Left cardiac atrium (tissue), 4 donors: ENCODE results near the gene PDE3A. TPM values are rescaled to one million over a fixed set of nuclear protein-coding genes. Genes with fewer than 3 reads are reported as not detected.
"Not testable (repeated sequence)": the region's sequence is repeated elsewhere in the genome, so short reads cannot be mapped to it uniquely, and the experiment has no call there.

ENCODE experiments used
- ATAC-seq, 2 donors: fragments of 200-7000 bp; cut with Tn5 transposase; one replicate each; pipeline ENCODE4 v1.9.1; 2020; ENCODE audit warnings: mild to moderate bottlenecking in 2 of 2, moderate library complexity in 2 of 2
- DNase-seq: peaks from one replicate; pipeline ENCODE4 v3.0.0-alpha.2; 2020
- intact Hi-C, 2 donors: fragments of 100-400 bp; cut with DNase I; formaldehyde crosslinking; loops; one replicate each; pipeline versions ENCODE4 v1.14.1 to v1.15.1; 2022 to 2023
- total RNA-seq, 2 donors: library from RNA; stranded (reverse); fragmentation: NEBNext Ultra II Directional; extraction: Animal tissue kit (Norgen Biotek cat#: 25700); gene quantifications; one replicate each; pipeline ENCODE4 v1.2.1, GENCODE V29; 2021
- donor health status: DM: no; HTN: yes; CAD: no.
- donor health status: DM: no; HTN: yes; CAD: no; lungs with severe emphysema.
- donor health status: DM: yes; HTN: yes; CAD: no.
- donor health status: Dilated cardiomyopathy.

Gene PDE3A
- total RNA-seq, 2 donors from 2014 or later, result 66.8 to 157 TPM

DNA sequence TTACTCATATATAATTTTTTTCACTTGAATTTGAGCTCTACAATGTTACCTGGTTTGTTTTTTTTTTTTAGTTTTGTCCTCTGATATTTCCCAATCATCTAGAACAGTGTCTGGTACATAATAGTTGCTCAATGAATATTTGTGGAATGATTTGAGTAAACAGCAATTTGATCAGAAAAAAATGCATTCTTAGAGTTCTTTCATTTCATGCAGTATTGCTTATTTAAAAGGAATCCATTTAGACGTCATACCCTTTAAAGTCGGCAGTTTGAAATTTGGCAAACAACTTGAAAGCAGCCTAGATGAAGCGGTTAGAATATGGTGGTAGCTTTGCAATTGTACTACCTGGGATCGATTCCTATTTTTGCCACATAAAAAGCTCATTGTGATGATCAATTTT is 140.0 kb downstream of the PDE3A start:
- ATAC-seq (no peak), DNase-seq (no peak)
- intact Hi-C loops, result no loop called here

DNA sequence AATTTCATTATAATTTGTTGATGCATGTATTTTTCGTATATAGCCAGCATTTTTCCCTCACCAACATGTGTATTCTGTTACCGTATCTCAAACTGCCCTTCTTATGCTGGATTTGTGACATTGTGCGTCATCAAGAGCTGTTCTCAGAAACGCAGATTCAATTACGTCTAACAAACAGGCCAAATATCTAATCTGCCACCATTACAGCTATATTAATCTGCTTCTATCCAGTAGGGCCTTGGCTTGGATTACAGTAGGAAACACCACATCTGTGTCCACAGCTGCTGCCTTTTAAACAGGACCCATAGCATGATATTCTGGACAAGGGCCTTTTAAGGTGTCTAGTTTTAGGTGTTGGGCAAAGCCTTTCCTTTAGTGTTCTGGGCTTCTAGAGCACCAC is 140.6 kb downstream of the PDE3A start:
- ATAC-seq (no peak), DNase-seq (no peak)
- intact Hi-C loops, result no loop called here

DNA sequence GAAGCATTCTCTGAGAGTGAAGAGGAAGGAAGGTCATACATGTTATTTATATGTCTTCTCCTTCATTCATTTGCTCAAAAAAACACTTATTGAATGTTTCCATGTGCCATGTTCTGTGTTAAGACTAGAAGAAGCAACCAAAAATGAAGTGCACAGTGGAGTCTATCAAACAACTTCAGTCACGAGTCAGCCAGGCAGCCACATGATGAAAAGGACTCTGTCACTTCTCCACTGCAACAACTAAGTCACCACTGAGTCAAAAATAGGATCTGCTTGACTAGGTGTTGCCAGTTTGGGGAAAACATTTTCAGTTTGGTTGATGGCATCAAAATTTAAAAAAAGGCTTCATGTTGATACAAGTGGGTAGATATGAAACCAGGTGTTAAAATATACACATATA is 142.5 kb downstream of the PDE3A start:
- no peak for DNase-seq
- intact Hi-C loops, result no loop called here
- ATAC-seq, result no peak

DNA sequence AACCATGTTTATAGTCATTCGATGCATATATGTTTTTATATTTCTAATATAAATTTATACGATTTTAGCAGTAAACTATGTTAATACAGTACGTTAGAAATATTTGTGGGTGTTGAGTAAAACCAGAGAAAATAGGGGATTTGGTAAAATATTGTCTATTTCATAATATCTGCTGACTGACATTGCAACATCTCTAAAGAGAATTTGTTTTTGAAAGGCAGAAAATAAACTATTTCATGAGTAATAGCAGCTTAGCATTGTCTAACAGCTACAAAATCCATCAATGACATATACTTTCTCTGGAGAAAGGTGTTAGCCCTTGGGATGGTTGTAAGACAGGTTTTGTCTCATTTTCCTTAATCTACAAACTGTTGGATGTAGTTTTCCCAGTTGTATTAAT is 144.9 kb downstream of the PDE3A start:
- ATAC-seq (no peak), DNase-seq (no peak)
- intact Hi-C loops, result no loop called here

DNA sequence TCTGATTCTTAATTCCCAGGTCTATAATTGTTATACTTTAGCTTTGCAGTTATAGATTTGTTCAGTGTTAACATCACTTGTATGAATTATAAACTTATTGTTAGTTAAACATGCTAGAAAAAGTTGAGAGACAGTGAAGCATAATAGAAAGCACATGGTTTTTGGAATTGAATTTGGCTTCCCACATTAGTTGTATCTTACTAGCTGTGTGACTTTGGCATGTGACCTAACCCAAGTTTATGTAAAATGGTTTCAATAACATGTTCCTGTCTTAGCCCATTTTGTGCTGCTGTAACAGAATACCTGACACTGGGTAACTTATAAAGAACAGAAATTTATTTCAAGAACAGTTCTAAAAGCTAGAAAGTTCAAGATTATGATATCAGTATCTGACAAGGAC is 146.3 kb downstream of the PDE3A start:
- intact Hi-C loops, result no loop called here
- ATAC-seq, result no peak
- DNase-seq, result no peak

DNA sequence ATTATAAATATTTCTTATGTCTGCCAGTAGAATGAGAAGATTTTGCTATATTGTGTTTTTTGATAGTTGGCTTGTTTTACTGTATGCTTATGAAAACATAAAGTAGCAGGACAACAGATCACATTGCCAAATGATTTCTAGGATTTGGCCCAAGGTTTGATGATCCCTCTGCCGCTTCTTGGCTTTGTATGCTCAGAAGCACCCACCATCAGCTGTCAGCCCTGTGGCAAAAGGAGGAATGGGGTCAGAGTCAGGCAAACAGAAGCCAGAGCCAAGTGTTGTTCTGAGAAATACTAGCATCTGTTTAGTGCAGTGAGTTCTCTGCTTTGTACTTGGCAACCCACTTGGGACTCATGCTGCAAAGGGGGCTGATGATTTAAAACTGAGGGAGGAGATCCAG is 152.2 kb downstream of the PDE3A start:
- intact Hi-C loops, result no loop called here
- peak in 1 of 2 donors; percentile 47 for ATAC-seq
- no peak for DNase-seq

DNA sequence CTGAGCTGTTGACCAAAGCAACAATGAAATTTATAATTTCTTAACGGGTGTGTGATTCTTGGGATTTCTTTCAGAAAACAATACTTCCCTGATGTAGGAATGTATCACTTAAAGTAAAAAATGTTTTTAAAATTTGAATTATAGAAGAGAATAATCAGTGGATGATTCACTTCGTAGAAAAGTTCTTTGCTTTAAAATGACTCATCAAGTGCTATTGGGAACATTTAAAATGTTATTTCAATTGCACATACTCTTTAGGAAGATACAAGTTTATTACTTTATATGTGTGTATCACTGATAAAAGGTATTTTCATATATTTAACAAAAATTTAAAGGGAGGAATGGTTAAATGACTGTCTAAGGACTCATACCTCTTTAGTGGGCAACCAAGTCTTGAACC is 155.3 kb downstream of the PDE3A start:
- intact Hi-C loops, result no loop called here
- ATAC-seq, result no peak
- DNase-seq, result no peak

DNA sequence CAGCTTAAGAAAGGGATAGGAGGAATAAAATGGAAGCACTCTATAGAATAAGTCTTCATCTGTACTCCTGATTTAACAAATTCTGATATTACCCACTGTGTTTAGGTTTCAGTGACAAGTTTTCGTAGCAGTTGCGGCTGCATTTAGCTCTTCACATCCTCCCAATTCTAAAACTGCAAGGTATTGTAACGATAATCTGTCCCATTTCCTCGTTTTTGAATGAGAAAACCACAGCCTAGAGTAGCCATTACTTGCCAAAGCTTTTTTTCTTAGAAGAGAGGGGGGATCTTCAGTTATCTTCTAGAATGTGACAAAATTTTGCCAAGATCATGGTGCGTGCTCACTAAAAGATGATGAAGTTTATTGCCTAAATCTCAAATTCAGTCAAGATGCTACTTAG is 155.8 kb downstream of the PDE3A start:
- intact Hi-C loops, result no loop called here
- ATAC-seq (no peak), DNase-seq (no peak)

DNA sequence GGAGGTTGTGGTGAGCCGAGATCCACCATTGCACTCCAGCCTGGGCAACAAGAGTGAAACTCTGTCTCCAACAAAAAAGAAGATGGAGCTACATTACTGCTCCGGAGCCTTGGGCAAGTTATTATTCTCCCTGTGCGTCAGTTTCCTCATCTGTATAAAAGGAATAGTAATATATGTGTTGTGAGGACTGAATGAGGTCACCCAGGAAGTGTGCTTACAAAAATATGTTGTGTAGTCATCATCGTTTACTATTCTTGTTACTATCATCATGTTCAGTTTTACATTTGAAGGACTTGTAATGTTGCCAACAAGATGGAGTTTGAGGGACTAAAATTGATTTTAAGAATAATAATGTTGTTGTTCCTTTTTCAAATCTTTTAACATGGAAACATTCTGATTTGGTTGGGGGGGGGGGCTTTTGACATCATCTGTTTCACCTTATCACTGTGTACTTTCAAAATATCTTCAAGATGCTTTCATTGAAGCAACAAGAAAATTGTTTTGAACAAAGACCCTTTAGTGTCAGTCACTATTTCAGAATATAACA is 156.8 kb downstream of the PDE3A start:
- ATAC-seq (no peak), DNase-seq (no peak)
- intact Hi-C loops, result no loop called here

DNA sequence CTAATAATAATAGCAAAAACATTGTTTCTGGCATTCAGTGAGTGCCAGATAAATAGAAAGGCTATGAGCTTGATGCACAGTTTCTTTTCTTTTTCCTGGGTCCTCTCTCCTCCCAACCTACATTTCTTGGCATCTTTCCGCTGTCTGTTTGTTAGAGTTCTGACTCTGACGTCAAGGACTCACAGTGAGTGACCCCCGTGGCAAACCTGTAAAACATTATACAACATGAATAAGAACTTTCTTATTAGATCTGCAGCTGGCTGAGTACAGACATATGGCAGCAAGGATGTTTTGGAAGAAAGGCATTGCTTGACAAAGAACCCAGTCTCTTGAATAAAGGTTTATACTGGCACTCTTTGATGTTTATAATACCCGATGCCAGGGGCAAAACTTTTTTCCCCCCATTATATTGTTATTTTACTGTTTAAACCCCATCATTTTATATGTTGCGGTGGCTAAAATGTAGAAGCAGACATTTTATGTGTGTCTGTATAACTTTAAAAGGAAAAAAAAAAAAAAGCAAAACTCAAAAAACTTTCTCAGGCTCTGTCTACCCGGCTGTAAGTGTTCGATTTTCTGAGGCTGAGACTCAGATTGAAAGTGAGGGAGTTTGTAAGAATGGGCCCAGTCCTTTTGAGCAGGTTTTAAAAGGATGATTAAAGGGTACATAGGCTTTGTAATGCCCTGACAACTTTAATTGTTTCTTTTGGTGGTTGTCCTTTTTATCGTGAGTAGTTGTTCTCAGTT is 159.3 kb downstream of the PDE3A start:
- ATAC-seq (no peak), DNase-seq (no peak)
- intact Hi-C loops, result no loop called here

DNA sequence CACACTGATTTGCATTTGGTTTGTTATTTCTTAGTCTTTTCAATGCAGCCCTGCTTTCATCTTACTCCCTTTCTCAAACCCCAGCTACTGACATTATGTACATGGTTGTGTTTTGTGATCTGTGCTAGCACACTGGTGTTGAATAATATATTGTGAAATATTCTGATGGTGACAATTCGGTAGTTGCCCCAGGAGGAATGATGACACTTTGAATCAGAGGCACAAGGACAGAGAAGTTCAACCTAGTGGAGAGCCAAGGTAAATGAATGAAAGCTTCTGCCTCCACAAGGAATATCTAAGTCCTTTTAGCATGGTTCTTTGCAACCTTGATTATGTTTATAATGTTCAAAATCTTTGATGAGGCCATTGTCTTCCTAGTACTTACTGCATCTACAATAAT is 159.9 kb downstream of the PDE3A start:
- intact Hi-C loops, result no loop called here
- no peak for DNase-seq
- no peak for ATAC-seq

DNA sequence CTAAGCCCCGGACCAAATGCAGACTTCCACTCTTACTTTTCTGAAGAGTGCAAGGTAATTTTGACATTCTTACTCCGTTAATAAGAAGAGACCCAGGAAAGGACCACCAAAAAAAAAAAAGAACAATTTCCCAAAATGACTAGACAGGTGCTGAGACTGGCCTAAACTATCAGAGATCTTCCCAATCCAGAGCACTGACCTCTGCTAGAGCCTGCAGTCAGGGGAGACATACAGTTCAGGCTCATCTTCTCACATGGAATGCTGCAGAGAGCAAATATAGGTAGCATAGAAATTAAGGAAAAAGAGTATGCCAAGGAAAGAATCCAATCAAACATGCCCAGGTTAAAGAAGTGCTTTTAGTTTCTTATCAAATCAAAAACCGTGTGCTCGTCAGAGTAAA is 177.9 kb downstream of the PDE3A start:
- DNase-seq, result no peak
- ATAC-seq, result no peak
- intact Hi-C loops, result no loop called here

DNA sequence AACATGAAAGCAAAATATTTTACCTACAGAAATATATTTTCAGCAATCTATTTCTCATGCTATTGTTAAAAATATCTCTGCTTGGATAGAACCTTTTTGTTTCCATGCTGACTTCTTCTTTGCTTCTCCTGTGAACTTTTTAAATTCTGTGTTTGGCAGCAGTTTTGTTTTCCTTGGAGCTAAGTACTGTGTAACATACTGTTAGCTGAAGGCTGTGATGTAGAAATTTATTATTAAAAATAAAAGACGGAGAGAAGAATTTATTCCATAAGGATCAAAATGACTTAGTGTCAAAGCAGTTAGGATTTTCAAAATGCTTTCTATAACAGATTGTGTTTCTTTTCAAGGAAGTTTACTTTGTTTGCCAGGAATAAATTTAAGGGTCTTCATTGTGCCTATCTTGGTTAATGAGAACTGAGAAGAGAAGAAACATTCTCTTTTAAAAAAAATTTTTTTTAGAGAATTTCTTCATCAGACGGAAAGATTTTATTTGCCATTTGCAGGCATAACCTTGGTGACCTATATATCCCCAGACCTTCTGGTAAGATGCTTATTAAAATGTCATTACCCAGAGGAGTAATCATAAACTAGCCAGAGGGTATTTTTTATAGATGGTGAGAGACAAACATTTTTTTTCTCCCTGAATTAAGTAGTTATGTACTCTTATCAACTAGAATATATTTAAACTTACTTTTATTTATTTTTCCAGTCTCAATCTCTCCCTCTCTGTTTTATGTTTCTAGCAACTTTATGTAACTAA is 179.7 kb downstream of the PDE3A start:
- peak in 1 of 2 donors; percentile 66 for ATAC-seq
- no peak for DNase-seq
- intact Hi-C loops, result no loop called here

DNA sequence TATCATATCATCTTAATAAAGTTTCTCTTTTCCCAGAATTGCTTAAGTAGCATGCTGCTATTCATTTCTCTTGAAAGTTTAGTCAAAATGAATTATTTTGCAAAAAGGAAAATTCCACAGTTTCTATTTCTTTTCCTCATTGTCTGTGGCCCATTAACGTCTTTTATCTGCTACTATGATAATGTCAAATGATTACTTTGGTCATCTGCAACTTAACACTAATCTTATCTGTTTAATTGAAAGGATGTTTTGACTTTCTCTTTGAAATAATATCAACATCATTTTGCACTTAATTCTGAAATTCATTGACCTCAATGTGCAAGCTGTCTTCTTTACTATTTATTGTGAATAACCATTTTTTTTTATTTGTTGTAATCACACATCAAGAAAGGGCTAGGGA is 180.3 kb downstream of the PDE3A start:
- no peak for DNase-seq
- ATAC-seq, result no peak
- intact Hi-C loops, result no loop called here

DNA sequence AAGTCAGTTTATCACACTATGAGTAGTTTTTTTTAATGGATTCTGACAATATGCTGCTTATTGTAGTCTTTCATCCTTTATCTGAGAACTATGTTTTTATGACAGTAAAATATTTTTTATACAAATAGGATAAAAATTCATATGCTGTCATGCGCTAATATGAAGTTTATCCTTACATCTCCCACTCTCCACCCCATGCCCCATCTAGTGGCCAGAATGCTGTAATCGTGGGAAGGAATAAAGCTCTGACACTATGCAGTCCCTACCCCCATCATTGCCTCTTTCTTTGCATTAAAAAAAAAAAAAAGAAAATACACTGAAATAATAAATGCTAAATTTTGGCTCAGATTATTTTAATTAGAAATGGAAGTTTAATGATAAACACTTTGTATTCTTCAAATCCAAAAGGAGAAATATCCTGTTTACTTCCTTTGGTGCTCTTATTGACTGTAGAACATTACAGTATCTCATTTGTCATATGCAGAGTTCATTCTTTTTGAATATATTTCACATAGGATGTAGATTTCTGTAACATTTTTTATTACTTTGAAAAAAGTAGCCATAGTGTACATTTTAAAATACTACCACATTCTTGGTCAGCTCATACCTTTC is 180.9 kb downstream of the PDE3A start:
- DNase-seq (no peak), ATAC-seq (peak; percentile 51 to 79)
- intact Hi-C loops, result no loop called here

DNA sequence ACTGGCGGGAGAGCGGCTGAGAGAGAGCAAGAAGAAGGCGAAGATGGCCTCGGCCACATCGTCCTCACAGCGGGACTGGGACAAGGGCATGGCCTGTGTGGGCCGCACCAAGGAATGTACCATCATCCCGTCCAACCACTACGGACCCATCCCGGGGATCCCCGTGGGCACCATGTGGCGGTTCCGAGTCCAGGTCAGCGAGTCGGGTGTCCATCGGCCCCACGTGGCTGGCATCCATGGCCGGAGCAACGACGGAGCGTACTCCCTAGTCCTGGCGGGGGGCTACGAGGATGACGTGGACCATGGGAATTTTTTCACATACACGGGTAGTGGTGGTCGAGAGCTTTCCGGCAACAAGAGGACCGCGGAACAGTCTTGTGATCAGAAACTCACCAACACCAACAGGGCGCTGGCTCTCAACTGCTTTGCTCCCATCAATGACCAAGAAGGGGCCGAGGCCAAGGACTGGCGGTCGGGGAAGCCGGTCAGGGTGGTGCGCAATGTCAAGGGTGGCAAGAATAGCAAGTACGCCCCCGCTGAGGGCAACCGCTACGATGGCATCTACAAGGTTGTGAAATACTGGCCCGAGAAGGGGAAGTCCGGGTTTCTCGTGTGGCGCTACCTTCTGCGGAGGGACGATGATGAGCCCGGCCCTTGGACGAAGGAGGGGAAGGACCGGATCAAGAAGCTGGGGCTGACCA is 183.6 kb downstream of the PDE3A start:
- intact Hi-C loops, DNase-seq: not testable (repeated sequence)
- ATAC-seq, result peak; percentile 17 to 32

DNA sequence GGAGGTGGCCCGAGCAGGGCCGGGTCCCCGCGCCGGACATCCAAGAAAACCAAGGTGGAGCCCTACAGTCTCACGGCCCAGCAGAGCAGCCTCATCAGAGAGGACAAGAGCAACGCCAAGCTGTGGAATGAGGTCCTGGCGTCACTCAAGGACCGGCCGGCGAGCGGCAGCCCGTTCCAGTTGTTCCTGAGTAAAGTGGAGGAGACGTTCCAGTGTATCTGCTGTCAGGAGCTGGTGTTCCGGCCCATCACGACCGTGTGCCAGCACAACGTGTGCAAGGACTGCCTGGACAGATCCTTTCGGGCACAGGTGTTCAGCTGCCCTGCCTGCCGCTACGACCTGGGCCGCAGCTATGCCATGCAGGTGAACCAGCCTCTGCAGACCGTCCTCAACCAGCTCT is 184.2 kb downstream of the PDE3A start:
- intact Hi-C loops, DNase-seq, ATAC-seq: not testable (repeated sequence)

DNA sequence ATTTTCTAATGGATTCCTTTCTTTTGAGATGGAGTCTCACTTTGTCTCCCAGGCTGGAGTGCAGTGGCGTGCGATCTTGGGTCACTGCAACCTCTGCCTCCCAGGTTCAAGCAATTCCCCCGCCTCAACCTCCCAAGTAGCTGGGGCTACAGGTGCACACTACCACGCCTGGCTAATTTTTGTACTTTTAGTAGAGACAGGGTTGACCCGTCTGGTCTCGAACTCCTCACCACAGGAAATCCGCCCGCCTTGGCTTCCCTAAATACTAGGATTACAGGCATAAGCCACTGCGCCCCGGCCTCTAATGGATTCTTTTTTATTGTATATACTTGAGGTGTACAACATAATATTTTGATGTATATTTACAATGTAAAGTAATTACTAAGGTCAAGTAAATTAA is 186.7 kb downstream of the PDE3A start:
- DNase-seq, result no peak
- intact Hi-C loops, result no loop called here
- no peak for ATAC-seq

DNA sequence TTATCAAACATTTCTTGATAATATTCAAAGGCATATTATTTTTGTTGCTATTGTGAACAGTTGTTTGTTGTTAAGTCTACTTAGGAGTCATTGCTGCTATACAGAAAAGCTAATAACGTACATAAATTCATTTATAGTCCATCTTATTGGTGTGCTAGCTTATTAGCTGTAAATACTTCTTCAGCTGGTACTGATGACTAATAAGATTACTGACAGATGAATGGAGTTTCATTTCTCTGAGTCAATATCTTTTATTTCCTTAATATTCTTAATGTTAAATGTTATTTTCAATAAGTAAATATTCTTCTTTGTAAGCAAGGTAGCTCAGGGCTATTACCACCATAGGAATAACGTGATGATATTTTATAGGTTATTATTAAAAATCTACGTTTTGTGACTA is 187.4 kb downstream of the PDE3A start:
- intact Hi-C loops, result no loop called here
- DNase-seq (no peak), ATAC-seq (no peak)

DNA sequence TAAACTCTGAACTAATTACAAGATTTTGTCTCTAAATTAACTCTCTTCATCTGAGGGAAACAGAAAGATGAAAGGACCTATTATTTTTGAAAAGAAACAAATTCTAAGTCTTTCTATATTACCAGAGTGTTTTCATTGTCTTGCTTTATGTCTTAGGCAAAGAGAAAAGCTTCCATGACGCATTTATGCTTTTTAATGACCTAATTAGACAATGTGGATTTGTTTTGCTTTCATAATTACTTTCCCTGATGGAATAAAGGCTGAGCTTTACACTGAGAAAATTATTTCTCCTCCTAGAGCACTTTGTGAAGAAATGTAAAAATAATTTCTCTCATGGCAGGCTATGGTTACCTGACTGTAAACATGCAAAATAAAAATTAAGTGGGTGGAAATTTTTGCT is 188.8 kb downstream of the PDE3A start:
- intact Hi-C loops, result no loop called here
- ATAC-seq, result no peak
- DNase-seq, result no peak
